ENCODE measurements around the gene CES3.

DNA sequence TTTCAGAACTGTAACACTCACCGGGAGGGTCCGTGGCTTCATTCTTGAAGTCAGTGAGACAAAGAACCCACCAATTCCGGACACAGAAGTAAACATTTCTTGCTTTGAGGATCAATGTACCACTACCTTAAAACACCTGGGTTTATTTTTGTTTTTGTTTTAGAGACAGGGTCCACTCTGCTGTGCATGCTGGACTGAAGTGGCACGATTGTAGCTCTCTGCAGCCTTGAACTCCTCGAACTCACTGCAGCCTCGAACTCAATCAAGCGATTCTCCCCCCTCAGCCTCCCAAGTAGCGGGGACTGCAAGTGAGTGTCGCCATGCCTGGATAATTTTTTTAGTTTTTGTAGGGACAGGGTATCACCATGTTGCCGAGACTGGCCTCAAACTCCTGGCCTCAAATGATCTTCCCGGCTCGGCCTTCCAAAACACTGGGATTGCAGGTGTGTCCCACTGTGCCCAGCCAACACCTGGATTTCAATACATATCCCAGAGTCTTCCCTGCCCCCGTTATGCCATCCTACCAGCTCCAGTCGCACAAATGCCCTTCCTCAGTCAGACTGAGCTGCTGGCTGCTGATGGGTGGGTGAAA lies 14.3 kb downstream of the CES3 start:
- TF ChIP-seq, protein P1, sequence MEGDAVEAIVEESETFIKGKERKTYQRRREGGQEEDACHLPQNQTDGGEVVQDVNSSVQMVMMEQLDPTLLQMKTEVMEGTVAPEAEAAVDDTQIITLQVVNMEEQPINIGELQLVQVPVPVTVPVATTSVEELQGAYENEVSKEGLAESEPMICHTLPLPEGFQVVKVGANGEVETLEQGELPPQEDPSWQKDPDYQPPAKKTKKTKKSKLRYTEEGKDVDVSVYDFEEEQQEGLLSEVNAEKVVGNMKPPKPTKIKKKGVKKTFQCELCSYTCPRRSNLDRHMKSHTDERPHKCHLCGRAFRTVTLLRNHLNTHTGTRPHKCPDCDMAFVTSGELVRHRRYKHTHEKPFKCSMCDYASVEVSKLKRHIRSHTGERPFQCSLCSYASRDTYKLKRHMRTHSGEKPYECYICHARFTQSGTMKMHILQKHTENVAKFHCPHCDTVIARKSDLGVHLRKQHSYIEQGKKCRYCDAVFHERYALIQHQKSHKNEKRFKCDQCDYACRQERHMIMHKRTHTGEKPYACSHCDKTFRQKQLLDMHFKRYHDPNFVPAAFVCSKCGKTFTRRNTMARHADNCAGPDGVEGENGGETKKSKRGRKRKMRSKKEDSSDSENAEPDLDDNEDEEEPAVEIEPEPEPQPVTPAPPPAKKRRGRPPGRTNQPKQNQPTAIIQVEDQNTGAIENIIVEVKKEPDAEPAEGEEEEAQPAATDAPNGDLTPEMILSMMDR (IDR thresholded peaks at IDR 0.05) = no peak
- no peak for TF ChIP-seq POLR2A (IDR thresholded peaks at IDR 0.05)

Measured in ovary (tissue), 3 donors.